Upper lobe of left lung (tissue), 6 donors: ENCODE measurements around the gene TCF12. TPM values are rescaled to one million over a fixed set of nuclear protein-coding genes. Genes with fewer than 3 reads are reported as not detected.

ENCODE experiments used
- ATAC-seq, 2 donors: fragments of 200-7000 bp; cut with Tn5 transposase; one replicate each; pipeline ENCODE4 v1.9.1; 2022; ENCODE audit warnings: mild to moderate bottlenecking in 2 of 2, moderate library complexity in 2 of 2; ENCODE audit not compliant: low FRiP score in 2 of 2
- DNase-seq, 2 donors: peaks; one replicate each; pipeline ENCODE4 v3.0.0-alpha.2; 2019 to 2020
- H3K27ac ChIP-seq, 4 donors: fragments of 200-600 bp; sonication (generic); one replicate each; pipeline ENCODE4 v1.5.1; 2016 to 2019
- H3K27me3 ChIP-seq, 4 donors: fragments of 200-600 bp; sonication (generic); one replicate each; pipeline ENCODE4 v1.5.1; 2017 to 2019
- H3K36me3 ChIP-seq, 4 donors: fragments of 200-600 bp; sonication (generic); one replicate each; pipeline ENCODE4 v1.5.1; 2016 to 2019
- H3K4me1 ChIP-seq, 4 donors: fragments of 200-600 bp; sonication (generic); one replicate each; pipeline ENCODE4 v1.5.1; 2018 to 2019
- H3K4me3 ChIP-seq, 4 donors: fragments of 200-600 bp; sonication (generic); one replicate each; pipeline ENCODE4 v1.5.1; 2017 to 2019; ENCODE audit warnings: mild to moderate bottlenecking in 2 of 4, moderate library complexity in 1 of 4
- H3K9me3 ChIP-seq, 4 donors: fragments of 200-600 bp; sonication (generic); one replicate each; pipeline ENCODE4 v1.5.1; 2018 to 2019
- CTCF ChIP-seq, 6 experiments: fragments of 450-650 bp in 4 of 6; fragments of 200-600 bp in 2 of 6; sonication (generic) in 2 of 6; IDR thresholded peaks; one replicate each; pipeline ENCODE4 v1.5.1; 2016 to 2019; ENCODE audit warnings: antibody characterized with exemption in 6 of 6
- EP300 ChIP-seq, 4 donors: sonication (generic); formaldehyde crosslinking; IDR thresholded peaks; one replicate each; pipeline ENCODE4 v1.5.1; 2017; ENCODE audit warnings: antibody characterized with exemption in 4 of 4, control low read depth in 2 of 4
- POLR2A ChIP-seq, 4 donors: fragments of 450-650 bp; IDR thresholded peaks; one replicate each; pipeline ENCODE4 v1.5.1; 2016 to 2017; ENCODE audit warnings: antibody characterized with exemption in 4 of 4, mild to moderate bottlenecking in 2 of 4
- POLR2AphosphoS5 ChIP-seq, 2 donors: sonication (generic); formaldehyde crosslinking; IDR thresholded peaks; one replicate each; pipeline ENCODE4 v1.5.1; 2017; ENCODE audit warnings: antibody characterized with exemption in 2 of 2
- WGBS, 2 donors: methylation state at CpG; one replicate each; pipeline ENCODE4 v1.1.5; 2017 to 2018; 5-methylcytosine and 5-hydroxymethylcytosine counted together
- total RNA-seq, 6 donors: library from RNA; depleted of rRNA in 4 of 6; stranded (reverse); fragments of >200 nt in 4 of 6; gene quantifications; one replicate each; pipeline versions ENCODE4 v1.1.0 to v1.2.1, GENCODE V29; 2016 to 2021
- donor health status: DM: no; HTN: no; CAD: no; lungs with moderate emphysema.
- donor health status: DM: no; HTN: yes; CAD: no; lungs with severe emphysema.

TCF12 gene
- total RNA-seq, 6 donors from 2014 or later, result 74.5 to 257 (median 103) TPM

DNA sequence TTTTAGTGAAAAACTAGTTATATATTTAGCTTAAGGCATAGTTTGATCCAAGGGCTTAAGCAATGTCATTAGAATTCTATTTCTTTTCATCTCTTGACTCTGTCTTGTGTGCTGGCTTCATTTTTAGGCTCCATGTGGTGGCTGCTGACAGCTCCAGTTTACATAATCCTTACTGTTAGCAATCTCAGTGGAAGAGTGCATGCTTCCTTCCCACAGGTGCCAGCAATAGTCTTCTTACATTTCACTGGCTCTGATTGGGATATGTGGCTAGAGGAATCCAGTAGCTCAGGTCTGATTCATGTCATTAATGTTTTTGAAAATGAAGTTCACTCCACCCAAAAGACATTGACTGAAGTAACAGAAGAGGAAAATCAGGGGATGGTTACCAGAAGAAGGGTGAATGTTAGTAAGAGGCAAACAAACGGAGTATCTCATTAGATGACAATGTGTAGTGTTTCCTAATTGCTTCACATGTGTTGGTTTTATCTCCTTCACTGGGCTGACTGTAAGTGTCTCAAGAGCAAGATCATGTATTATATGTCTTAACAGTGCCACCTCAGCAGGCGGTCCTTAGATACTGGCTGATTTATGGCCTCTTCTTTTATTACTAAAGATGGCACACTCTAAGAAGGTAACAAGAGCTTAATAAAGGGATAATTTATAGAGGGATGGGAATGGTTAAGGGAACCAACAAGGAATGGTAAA lies 25.6 kb upstream of the TCF12 start:
- Histone ChIP-seq H3K4me3 (no peak overlapping the region), H3K9me3 (no peaks in the 10 kb centered on the region), H3K4me1 (peaks cover 4 to 9% (median 6%) of the 10 kb centered on the region in 4 donors), H3K27ac (no peak overlapping the region), H3K36me3 (no peaks in the 10 kb centered on the region), H3K27me3 (no peaks in the 10 kb centered on the region)
- no peak for DNase-seq
- WGBS, 2 donors, result 92 to 98% methylated on average over 2 of the region's 2 CpGs
- TF ChIP-seq EP300 (IDR thresholded peaks at IDR 0.05) (no peak), POLR2A (IDR thresholded peaks at IDR 0.05) (no peak), CTCF (IDR thresholded peaks at IDR 0.05) (no peak), POLR2AphosphoS5 (IDR thresholded peaks at IDR 0.05) (no peak)
- ATAC-seq, result no peak

GRCh38 chr15:56893364-56893678 lies 25.1 kb upstream of the TCF12 start:
- Histone ChIP-seq H3K27me3 (no peaks in the 10 kb centered on the region), H3K4me3 (no peak overlapping the region), H3K36me3 (no peaks in the 10 kb centered on the region), H3K27ac (no peak overlapping the region), H3K4me1 (peaks cover 0 to 4% (median 1%) of the 10 kb centered on the region in 4 donors), H3K9me3 (no peaks in the 10 kb centered on the region)
- 41 to 62% methylated on average over 1 of the region's 1 CpG for WGBS, 2 donors
- DNase-seq (no peak), ATAC-seq (no peak)
- TF ChIP-seq EP300 (IDR thresholded peaks at IDR 0.05) (no peak), POLR2AphosphoS5 (IDR thresholded peaks at IDR 0.05) (no peak), POLR2A (IDR thresholded peaks at IDR 0.05) (no peak), CTCF (IDR thresholded peaks at IDR 0.05) (no peak)

DNA sequence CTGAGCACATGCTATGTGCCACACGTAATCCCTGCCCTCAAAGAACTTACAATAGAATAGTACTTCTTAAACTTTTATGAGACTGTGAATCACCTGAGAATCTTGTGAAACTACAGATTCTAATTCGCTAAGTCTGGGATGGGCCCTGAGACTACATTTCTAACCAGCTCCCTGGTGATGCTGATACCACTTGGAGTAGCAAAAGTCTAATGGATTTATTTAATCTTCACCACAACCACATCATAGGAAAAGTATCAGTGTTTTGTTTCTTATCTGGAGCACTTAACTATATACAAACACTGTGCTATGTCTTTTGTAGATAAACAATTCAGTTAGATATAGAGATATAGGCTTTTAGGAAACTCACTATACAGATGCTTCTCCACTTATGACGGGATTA lies 23.8 kb upstream of the TCF12 start:
- no peaks in the 10 kb centered on the region for H3K4me1 ChIP-seq
- whole genome bisulfite sequencing, 2 donors, result 80 to 83% methylated on average over 3 of the region's 3 CpGs
- no peak overlapping the region for H3K4me3 ChIP-seq
- TF ChIP-seq EP300 (IDR thresholded peaks at IDR 0.05) (no peak), POLR2A (IDR thresholded peaks at IDR 0.05) (no peak), CTCF (IDR thresholded peaks at IDR 0.05) (no peak), POLR2AphosphoS5 (IDR thresholded peaks at IDR 0.05) (no peak)
- no peak for ATAC-seq
- H3K27me3 ChIP-seq, result no peaks in the 10 kb centered on the region
- no peaks in the 10 kb centered on the region for H3K36me3 ChIP-seq
- H3K9me3 ChIP-seq, result no peaks in the 10 kb centered on the region
- DNase-seq, result no peak
- H3K27ac ChIP-seq, result no peak overlapping the region

- DNase-seq (no peak), ATAC-seq (no peak)
- WGBS, 2 donors, result 85 to 94% methylated on average over 2 of the region's 2 CpGs
- H3K27me3 ChIP-seq, result no peaks in the 10 kb centered on the region
- no peaks in the 10 kb centered on the region for H3K9me3 ChIP-seq
- no peak overlapping the region for H3K4me3 ChIP-seq
- no peak overlapping the region for H3K27ac ChIP-seq
- H3K4me1 ChIP-seq, result peaks cover 0 to 3% (median 0%) of the 10 kb centered on the region in 4 donors
- no peak for TF ChIP-seq POLR2A (IDR thresholded peaks at IDR 0.05)
- TF ChIP-seq EP300 (IDR thresholded peaks at IDR 0.05), result no peak
- no peak for TF ChIP-seq POLR2AphosphoS5 (IDR thresholded peaks at IDR 0.05)
- TF ChIP-seq CTCF (IDR thresholded peaks at IDR 0.05), result no peak
- no peaks in the 10 kb centered on the region for H3K36me3 ChIP-seq
These were observed 16.5 kb upstream of the TCF12 start for GRCh38 chr15:56901931-56902330.

DNA sequence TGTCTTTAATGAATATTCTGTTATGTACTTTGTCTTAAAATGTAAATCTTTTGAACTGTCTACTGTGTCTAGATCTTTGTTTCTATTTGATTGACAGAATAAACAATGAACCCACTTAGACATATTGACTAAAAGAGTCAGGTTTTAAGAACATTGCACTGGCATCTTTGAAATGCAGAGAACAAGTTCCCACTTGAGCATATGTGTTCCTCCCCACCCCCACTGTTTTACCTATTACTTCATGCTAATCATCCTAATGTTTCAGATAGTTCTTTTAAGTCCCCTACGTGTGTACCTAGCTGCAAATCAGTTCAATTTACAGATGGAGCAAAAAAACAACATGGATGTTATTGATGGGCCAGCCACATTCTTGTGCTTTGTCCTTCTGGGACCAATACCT lies 11.7 kb upstream of the TCF12 start:
- H3K27ac ChIP-seq, result no peak overlapping the region
- no peak for DNase-seq
- 79 to 81% methylated on average over 1 of the region's 1 CpG for WGBS, 2 donors
- TF ChIP-seq POLR2AphosphoS5 (IDR thresholded peaks at IDR 0.05) (no peak), CTCF (IDR thresholded peaks at IDR 0.05) (no peak), EP300 (IDR thresholded peaks at IDR 0.05) (no peak), POLR2A (IDR thresholded peaks at IDR 0.05) (no peak)
- H3K9me3 ChIP-seq, result no peaks in the 10 kb centered on the region
- ATAC-seq, result no peak
- H3K36me3 ChIP-seq, result no peaks in the 10 kb centered on the region
- peak overlapping the region in 1 of 4 donors; percentile 24 for H3K4me3 ChIP-seq
- H3K27me3 ChIP-seq, result no peaks in the 10 kb centered on the region
- peaks cover 0 to 10% (median 3%) of the 10 kb centered on the region in 4 donors for H3K4me1 ChIP-seq
